Measurements from ENCODE around the gene AVL9. TPM values are rescaled to one million over a fixed set of nuclear protein-coding genes. Genes with fewer than 3 reads are reported as not detected.
"Not testable (repeated sequence)": the region's sequence is repeated elsewhere in the genome, so short reads cannot be mapped to it uniquely, and the experiment has no call there.

AVL9 gene
- 14.4 TPM for total RNA-seq
- long read RNA-seq, partial matches to known transcripts, result 0 of 2 reads
- long read RNA-seq, other reads (novel, unspliced or antisense), result 2 of 2 reads

- ATAC-seq (peak; percentile 100), DNase-seq (ENCODE audit: missing footprints) (peak; percentile 99)
- intact Hi-C loops (cut with DNase I), result loop anchor here (2.0 kb wide), 1 partner anchor 91 kb away; no protein-coding TSS in a partner anchor
These were observed at the start of gene AVL9 for GRCh38 chr7:32495298-32496051. TSS of gene AVL9 (plus strand) at chr7:32495489. CDS start at chr7:32495710, 221 bp downstream.

GRCh38 chr7:32447218-32447617 is 48.1 kb upstream of the AVL9 start:
- DNase-seq (ENCODE audit: missing footprints) (no peak), ATAC-seq (no peak)
- intact Hi-C loops (cut with DNase I), result no loop called here

- intact Hi-C loops (cut with DNase I), result no loop called here
- ATAC-seq (no peak), DNase-seq (ENCODE audit: missing footprints) (no peak)
These were observed 41.8 kb upstream of the AVL9 start for GRCh38 chr7:32453341-32454011.

DNA sequence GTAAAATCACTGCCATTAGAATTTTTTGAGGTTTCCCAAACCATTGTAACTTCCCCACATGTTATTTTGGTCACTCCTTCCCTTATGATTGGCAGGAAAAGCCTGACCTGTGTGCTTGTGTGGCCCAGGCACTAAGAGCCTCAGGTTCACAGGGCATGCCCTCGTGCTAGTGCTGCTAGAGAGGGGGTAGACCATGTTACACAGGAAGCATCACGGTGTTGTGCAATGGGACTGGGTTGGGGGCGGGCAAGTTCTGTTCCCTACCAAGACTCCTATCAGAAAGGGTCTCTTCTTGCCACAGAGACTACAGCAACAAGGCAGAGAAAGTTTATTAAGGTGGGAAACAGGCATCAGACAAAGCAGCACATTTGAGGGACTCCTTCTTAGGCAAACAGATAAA is 37.3 kb upstream of the AVL9 start:
- ATAC-seq (no peak), DNase-seq (ENCODE audit: missing footprints) (no peak)
- intact Hi-C loops (cut with DNase I), result no loop called here

DNA sequence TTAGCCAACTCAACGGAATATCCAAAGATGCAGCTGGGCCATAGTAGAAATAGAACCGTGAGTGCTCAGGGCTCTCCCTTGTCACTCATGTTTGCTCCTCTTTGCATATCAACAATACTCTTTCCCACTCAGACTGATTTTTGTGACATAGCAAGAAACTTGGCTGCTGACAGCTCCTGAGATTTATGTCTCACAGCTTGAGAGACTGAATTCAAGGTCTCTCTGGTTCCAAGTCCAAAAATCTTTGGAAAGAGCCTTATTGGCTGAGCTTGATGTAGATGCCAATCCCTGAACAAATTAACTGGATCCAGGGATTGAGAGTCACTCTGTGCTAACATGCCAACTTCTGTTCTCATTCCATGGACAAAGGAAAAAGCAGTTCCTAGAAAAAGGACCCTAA is 35.5 kb upstream of the AVL9 start:
- intact Hi-C loops (cut with DNase I), result no loop called here
- DNase-seq (ENCODE audit: missing footprints) (no peak), ATAC-seq (no peak)

GRCh38 chr7:32461484-32461883 is 33.8 kb upstream of the AVL9 start:
- no peak for DNase-seq (ENCODE audit: missing footprints)
- intact Hi-C loops (cut with DNase I), result no loop called here
- no peak for ATAC-seq

DNA sequence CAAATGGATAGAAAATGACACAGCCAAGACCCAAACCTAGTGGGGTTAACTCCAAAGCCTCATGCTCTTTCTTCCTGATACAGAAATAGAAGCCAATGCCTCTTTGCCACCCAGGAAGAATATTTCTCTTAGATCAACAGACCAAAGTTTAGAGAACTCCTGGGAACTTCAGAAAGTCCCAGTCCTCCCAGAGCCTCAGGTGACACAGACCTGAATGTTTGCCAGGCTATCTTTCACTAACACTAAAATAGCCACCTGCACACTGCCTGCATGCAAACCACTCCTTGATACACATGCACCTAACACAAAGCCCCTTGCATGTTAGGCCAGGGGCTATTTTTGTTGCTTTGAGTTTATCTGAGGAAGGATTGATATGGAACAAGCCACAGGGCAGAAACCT is 32.8 kb upstream of the AVL9 start:
- ATAC-seq (no peak), DNase-seq (ENCODE audit: missing footprints) (no peak)
- intact Hi-C loops (cut with DNase I), result no loop called here

- no peak for ATAC-seq
- intact Hi-C loops (cut with DNase I), result no loop called here
- DNase-seq (ENCODE audit: missing footprints), result no peak
These were observed 32.3 kb upstream of the AVL9 start for GRCh38 chr7:32462977-32463376.

GRCh38 chr7:32464641-32465416 is 30.5 kb upstream of the AVL9 start:
- intact Hi-C loops (cut with DNase I); ATAC-seq; DNase-seq (ENCODE audit: missing footprints): not testable (repeated sequence)

- not testable (repeated sequence) for DNase-seq (ENCODE audit: missing footprints); ATAC-seq
- intact Hi-C loops (cut with DNase I), result loop anchor here (10.0 kb wide), 1 partner anchor 725 kb away; no protein-coding TSS in a partner anchor
These were observed 25.3 kb upstream of the AVL9 start for GRCh38 chr7:32470004-32470403.

- no peak for ATAC-seq
- DNase-seq (ENCODE audit: missing footprints), result no peak
- intact Hi-C loops (cut with DNase I), result loop anchor here (10.0 kb wide), 1 partner anchor 726 kb away; no protein-coding TSS in a partner anchor
These were observed 24.4 kb upstream of the AVL9 start for GRCh38 chr7:32470871-32471270.

DNA sequence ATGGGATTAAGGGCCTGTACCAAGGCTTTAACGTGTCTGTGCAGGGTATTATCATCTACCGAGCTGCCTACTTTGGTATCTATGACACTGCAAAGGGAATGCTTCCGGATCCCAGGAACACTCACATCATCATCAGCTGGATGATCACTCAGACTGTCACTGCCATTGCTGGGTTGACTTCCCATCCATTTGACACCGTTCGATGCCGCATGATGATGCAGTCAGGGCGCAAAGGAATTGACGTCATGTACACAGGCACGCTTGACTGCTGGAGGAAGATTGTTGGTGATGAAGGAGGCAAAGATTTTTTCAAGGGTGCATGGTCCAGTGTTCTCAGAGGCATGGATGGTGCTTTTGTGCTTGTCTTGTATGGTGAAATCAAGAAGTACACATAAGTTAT is 23.3 kb upstream of the AVL9 start:
- ATAC-seq (no peak), DNase-seq (ENCODE audit: missing footprints) (no peak)
- intact Hi-C loops (cut with DNase I), result loop anchor here (10.0 kb wide), 1 partner anchor 727 kb away; no protein-coding TSS in a partner anchor

DNA sequence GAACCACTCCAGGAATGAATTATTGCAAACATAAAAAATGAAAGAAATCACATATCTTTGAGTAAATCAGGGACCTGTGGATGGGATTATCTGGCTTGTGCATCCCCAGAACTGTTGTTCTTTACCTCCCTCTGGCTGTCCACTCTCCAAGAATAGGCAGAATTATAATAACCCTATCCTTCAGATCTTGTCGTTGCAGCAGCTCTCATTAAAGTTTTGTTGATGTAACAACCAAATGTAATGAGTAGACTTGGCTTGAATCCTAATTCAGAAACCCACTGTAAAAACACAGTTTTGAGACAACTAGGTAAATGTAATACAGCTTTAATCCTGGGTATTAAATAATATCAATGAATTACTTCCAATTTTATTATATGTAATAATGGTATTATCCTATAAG is 21.3 kb upstream of the AVL9 start:
- ATAC-seq, result no peak
- no peak for DNase-seq (ENCODE audit: missing footprints)
- intact Hi-C loops (cut with DNase I), result loop anchor here (10.0 kb wide), 1 partner anchor 729 kb away; no protein-coding TSS in a partner anchor

DNA sequence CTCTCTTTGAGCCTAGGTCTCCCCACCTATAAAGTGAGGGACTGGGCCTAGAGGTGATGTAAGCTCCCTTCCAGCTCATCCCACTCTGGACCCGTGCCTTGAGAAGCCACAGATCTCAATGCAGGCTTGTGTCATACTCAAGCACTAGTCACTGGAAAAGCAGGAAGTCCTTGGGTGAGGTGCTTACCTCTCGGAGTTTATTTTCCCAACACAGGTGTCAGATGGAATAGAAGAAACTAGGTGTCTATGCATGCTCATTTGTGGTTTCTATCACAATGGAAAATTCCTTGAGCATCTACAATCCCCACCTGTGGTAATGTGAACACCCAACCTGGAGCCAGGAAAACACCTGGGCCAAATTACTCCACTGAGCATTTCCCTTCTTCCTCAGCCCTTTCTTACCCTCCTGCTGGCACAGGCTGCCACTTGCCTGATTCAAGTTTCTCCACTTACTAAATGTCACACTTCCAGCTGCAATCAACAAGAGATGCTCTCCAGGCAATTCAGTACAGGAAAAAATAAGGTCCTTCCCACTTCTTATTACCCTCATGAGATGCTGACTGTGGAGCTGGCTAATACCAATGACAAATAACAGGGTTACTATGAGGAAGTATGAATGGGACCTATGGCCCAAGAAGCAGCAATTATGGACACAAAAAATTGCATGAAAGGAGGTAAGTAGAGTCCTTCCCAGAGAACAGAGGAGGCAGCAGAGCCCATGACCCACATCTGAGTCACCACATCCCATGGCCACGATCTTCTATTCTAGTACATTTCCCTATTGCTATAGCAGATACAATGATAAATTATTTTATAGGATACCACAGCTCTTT is 18.3 kb upstream of the AVL9 start:
- ATAC-seq (no peak), DNase-seq (ENCODE audit: missing footprints) (no peak)
- intact Hi-C loops (cut with DNase I), result loop anchor here (10.0 kb wide), 1 partner anchor 732 kb away; no protein-coding TSS in a partner anchor

- DNase-seq (ENCODE audit: missing footprints) (no peak), ATAC-seq (no peak)
- intact Hi-C loops (cut with DNase I), result loop anchor here (10.0 kb wide), 1 partner anchor 733 kb away; no protein-coding TSS in a partner anchor
These were observed 17.7 kb upstream of the AVL9 start for GRCh38 chr7:32477649-32477980.

- intact Hi-C loops (cut with DNase I), result loop anchor here (2.0 to 10.0 kb wide), 2 partner anchors 269 to 735 kb away; no protein-coding TSS in a partner anchor
- DNase-seq (ENCODE audit: missing footprints) (no peak), ATAC-seq (no peak)
These were observed 15.6 kb upstream of the AVL9 start for GRCh38 chr7:32479574-32480200.

- DNase-seq (ENCODE audit: missing footprints) (no peak), ATAC-seq (no peak)
- intact Hi-C loops (cut with DNase I), result no loop called here
These were observed 14.1 kb upstream of the AVL9 start for GRCh38 chr7:32481176-32481575.

DNA sequence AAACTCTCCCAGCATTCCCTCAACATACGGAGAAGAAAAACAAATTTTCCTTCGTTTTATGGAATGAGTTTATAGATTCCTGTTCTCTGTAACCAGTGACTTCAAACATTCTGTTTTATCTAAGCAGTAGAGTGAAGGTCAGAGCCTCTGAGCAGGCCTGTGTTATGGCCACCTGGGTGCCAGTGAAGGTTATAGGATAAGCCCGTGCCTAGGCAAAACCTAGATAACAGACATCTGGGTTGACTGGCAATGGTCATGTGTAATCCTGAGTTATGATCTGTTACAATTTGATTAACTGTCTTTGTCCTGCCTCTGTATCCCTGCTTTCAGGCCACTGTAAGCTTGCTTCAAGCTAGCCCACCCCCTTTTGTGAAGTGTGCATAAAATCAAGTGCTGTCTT is 13.4 kb upstream of the AVL9 start:
- ATAC-seq, result no peak
- no peak for DNase-seq (ENCODE audit: missing footprints)
- intact Hi-C loops (cut with DNase I), result no loop called here

Data from Right ventricle myocardium inferior (tissue), 1 donor.